Hematopoietic multipotent progenitor cell treated with erythropoietin and hydrocortisone succinate and interleukin-3 and kit ligand, for 4 days (in vitro differentiated cells): ENCODE measurements around the gene PRKN.
"Not testable (repeated sequence)": the region's sequence is repeated elsewhere in the genome, so short reads cannot be mapped to it uniquely, and the experiment has no call there.

Experiments
- DNase-seq: peaks from one replicate; pipeline ENCODE4 v3.0.0-alpha.2; 2015

PRKN gene

GRCh38 chr6:161351858-161352257, 1375.7 kb downstream of the PRKN start:
- DNase-seq: peak; percentile 26

GRCh38 chr6:161349886-161350285, 1377.7 kb downstream of the PRKN start:
- no peak for DNase-seq

GRCh38 chr6:161348628-161348994, 1379.0 kb downstream of the PRKN start:
- no peak for DNase-seq

- no peak for DNase-seq
These were observed 1379.5 kb downstream of the PRKN start for GRCh38 chr6:161347988-161348627.

DNA sequence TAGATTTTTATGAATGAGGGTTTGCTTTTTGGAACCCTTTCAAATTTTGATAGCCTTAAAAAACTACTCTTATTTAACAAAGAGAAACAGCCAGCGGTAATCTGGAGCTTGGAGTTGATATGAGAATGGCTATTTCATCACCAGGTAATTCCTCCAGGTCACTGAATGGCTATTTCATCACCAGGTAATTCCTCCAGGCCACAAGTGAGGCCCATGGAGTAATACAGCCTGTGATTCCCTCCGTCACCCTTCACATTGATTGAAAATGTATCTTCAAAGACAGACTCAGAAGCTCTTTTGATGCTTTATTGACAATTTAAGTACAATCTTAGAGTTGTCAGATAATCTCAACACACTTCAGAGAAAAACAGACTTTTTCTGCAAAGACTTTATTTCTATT, 1380.4 kb downstream of the PRKN start:
- no peak for DNase-seq

GRCh38 chr6:161346717-161347116, 1380.8 kb downstream of the PRKN start:
- DNase-seq: no peak

DNA sequence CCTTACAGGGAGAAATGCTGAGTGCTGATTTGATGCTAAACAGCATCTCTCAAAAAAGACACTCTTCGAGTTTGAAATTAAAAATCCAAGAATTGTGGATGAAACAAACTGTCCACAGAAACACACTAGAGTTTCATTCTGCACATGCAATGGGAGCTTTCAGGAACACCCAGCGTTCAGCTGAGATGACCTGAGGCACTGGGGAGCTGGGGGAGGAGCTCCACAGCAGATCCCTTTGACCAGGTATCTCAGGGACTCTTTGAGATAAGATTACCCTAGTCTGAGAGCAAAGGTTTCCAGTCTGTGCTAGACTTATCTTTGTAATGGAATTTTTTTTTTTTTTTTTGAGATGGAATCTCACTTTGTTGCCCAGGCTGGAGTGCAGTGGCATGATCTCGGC, 1382.9 kb downstream of the PRKN start:
- no peak for DNase-seq

- DNase-seq: no peak
These were observed 1385.5 kb downstream of the PRKN start for GRCh38 chr6:161342039-161342438.

GRCh38 chr6:161341638-161342037, 1385.9 kb downstream of the PRKN start:
- DNase-seq: no peak

DNA sequence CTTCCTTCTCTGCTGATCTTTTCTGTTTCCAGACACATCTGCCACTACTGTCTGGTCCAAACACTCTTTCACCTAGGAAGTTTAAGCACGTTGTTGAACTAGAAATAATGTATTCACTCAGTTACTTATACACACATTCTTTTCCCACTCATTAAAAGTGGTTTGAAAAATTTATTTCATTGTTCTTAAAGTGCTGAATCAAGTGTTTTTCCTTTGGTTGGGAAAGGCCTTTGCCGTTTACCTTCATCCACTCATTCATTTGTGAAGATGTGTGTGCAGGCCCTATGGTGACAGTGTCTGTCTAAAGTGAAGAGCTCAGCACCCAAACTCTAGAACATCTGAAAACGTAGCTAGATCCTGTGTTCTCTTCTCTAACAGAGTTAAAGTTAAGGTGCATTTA, 1389.6 kb downstream of the PRKN start:
- DNase-seq: no peak

DNA sequence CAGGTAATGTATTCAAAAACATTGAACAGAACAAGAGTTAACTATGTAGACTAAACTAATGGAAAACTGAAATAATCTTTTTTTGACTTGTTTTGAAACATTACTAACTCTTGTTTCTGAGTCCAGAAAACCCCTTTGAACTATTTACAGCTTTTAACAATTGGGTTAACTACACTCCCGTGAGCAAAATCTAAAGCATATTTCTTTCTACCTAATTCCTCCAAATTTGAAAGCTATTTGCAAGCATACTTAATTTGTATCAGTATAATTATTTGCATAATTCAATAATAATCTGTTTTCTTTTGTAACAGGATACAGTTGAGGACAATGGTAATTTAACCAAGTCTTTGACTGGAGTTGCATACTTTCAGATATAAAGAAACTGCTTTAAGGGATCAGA, 1391.1 kb downstream of the PRKN start:
- no peak for DNase-seq

DNA sequence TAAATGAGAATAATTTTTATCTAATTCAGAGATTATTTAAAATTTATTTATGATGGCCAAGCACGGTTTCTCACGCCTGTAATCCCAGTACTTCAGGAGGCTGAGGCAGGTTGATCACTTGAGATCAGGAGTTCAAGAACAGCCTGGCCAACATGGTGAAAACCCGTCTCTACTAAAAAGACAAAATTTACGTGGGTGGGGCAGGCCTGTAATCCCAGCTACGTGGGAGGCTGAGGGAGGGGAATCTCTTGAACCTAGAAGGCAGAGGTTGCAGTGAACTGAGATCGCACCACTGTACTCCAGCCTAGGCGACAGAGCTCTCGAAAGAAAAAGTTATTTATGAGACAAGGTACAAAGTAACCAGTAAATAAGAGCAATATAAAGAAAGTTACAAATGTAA, 1394.2 kb downstream of the PRKN start:
- DNase-seq: no peak

- not testable (repeated sequence) for DNase-seq
These were observed 1396.0 kb downstream of the PRKN start for GRCh38 chr6:161331402-161332081.

- peak; percentile 23 for DNase-seq
These were observed 1400.1 kb downstream of the PRKN start for GRCh38 chr6:161327360-161327953.

DNA sequence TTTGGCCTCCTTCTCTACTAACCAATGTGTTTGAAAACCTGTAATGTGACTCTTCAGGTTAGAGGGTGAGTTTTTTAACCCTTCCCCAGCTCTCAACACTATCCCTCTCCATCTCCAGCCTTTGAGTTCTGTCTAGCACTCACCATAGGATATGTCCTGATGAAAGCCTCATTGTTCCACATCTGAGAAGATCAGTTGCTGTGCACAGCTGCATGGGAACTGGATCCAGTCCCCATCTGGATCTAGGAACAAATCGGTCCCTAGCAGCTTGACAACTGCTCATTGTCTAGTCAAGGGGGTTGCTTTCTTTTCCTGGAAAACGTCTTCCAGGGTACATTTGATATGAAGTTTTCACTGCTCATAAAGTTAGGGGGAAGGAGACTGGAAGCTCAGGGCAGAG, 1408.3 kb downstream of the PRKN start:
- no peak for DNase-seq

DNA sequence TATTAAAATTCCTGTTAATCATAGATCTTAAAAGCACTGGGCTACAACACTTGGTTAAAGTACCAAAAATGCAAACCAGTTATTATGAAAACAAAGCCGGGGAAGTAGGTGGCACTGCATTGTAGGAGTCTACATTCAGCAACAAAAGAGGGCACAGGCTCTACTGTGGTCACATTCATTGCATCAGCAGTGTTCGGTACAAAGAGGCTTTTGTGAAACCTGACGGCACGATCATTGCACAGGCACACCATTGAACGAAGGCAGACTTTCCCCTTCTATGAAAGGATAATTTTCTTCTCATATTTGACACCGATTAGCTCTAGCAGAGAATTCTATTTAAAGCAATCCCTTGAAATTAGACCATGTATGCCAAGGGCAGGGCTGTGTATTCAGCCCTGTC, 1409.1 kb downstream of the PRKN start:
- no peak for DNase-seq

DNA sequence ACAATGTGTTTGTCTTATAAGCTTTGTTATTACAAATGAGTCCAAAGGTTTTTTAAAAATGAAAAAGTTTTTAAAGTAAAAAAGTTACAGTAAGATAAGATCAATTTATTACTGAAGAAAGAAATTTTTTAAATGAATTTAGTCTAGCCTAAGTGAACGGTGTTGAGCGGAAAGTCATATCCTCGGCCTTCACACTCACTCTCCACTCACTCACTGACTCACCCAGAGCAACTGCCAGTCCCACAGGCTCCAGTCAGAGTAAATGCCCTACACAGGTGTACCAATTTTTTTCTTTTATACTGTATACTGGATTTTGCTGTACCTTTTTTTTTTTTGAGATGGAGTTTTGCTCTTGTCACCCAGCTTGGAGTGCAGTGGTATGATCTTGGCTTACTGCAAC, 1411.0 kb downstream of the PRKN start:
- no peak for DNase-seq

DNA sequence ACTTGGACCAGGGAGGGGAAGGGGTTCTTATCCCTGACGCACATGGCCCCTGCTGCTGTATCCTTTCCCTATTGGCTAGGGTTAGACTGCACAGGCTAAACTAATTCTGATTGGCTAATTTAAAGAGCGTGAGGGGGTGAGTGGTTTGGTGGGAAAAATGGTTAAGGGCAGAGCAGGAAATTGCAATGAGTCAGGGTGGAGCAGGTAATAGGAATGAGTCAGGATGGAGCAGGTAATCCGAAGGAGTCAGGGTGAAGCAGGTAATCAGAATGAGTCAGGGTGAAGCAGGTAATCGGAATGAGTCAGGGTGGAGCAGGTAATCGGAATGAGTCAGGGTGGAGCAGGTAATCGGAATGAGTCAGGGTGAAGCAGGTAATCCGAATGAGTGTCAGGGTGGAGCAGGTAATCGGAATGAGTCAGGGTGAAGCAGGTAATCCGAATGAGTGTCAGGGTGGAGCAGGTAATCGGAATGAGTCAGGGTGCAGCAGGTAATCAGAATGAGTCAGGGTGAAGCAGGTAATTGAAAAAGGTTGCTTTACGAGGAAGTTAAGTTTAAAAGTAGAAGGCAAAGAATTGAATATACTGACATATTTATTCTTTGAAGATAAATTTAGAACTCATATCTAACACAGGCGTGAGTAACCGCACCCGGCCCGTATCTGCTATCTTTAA, 1412.2 kb downstream of the PRKN start:
- not testable (repeated sequence) for DNase-seq

DNA sequence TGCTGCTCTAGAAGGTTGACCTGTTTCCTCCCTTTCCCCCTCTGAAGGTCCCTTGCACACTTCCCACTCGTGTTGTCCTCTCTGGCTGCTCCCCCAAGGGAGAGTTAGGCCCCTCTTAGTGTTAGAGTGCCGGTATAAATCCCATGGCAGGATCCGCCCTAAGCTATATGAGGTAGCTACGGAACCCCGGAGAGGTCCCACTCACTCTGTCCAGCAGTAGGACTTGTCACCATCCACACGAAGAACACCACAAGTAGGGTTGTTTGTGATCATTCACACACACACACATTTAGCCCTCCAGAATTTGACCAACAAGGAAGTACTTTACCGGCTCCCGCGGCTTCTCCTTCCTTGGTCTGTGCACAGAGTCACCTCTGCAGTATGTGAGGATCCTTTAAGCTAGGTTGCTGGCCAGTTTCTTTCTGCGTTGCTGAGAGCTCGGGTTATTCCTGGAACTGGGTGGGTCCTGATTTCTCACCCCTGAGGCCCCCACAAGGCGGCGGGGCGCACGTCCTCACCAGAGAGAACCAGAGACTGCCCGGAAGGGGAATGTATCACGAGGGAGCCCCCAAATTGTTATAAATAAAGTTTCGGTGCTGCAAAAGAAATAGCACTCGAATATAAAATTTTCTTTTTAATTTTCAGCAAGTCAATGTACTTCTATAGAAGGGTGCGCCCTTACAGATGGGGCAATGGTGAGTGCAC, 1412.9 kb downstream of the PRKN start:
- not testable (repeated sequence) for DNase-seq

DNA sequence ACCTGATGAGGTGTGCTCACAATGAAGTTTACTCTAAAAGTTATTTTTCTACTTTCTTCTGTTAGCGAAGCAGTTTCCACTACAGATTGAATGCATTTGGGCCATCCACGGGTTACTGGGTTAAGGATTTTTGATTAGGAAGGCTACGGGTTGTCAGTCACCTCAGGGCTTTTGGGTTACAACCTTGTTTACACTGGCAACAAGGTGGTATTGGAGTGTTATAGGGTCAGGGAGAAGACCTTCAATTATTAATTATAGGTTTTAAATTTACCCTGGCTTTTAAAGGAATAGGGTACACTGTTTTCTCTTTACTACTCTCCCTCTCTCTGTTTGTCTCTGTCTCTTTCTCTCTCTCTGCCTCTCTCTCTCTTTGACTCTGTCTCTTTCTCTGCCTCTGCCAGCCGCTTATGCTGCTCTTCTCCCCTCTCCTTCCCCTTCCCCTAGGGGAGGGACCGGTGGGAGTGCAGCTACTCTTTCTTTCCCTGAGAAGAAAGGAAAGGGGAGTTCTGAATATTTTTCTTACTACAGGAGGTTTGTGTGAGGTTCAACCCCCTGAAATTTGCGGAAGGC, 1413.5 kb downstream of the PRKN start:
- DNase-seq: no peak

- not testable (repeated sequence) for DNase-seq
These were observed 1414.1 kb downstream of the PRKN start for GRCh38 chr6:161313475-161313874.

GRCh38 chr6:161309774-161310173, 1417.8 kb downstream of the PRKN start:
- not testable (repeated sequence) for DNase-seq
